Stimulated activated CD8-positive, alpha-beta memory T cell treated with anti-CD3 and anti-CD28 coated beads, Interleukin-7, amount 100 ng/mL, for 48 hours (primary cell): Measurements from ENCODE around the gene EIF4ENIF1.
A peak's percentile ranks its signal among the peaks of the same experiment; 100 is the strongest.
"Not testable (repeated sequence)": the region's sequence is repeated elsewhere in the genome, so short reads cannot be mapped to it uniquely, and the experiment has no call there.

Experiments
- DNase-seq, 2 donors: peaks; one replicate each; pipeline ENCODE4 v3.0.0-alpha.2; 2020; ENCODE audit warnings: low read depth in 1 of 2; ENCODE audit errors: extremely low read depth in 1 of 2

The EIF4ENIF1 gene

GRCh38 chr22:31445642-31446041 lies 44.0 kb downstream of the EIF4ENIF1 start:
- no peak for DNase-seq

- no peak for DNase-seq
Observed at GRCh38 chr22:31443516-31443915, 46.1 kb downstream of the EIF4ENIF1 start.

DNA sequence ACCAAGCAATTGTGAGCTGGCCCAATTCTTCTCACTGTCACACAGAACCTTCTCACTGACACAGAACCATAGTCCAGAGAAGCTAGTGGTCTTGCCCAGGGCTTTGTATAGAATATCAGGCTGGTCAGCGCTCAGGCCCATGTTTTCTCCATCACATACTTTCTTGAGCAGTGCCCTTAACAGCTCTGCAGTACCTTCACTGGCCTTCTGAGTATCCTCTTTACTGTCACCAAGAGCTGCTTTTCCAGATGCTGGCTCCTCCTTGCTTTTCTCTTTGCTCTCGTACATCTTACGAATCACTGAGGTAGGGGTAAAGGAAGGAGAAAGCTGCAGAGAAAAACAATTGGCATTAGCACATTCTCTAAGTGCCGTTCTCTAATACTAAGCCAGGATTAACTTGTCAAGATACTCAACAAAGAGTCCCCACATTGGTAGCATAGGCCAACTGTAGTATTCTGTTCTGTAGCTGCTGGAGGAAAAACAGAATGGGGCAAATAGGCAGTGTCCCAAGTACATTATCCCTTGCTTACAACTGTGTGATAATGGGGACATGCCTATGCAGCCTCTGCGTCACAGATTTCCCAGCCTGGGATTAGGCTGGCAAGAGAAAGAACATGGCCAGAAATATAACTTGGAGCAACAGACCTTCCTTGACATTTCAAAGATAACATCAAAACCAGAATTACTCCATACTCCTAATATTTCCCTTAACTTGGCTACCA lies 46.7 kb downstream of the EIF4ENIF1 start:
- DNase-seq: no peak

- DNase-seq: no peak
Observed at GRCh38 chr22:31441652-31442051, 48.0 kb downstream of the EIF4ENIF1 start.

GRCh38 chr22:31440681-31441080 lies 49.0 kb downstream of the EIF4ENIF1 start:
- DNase-seq: no peak

- no peak for DNase-seq
Observed at GRCh38 chr22:31439808-31440207, 49.8 kb downstream of the EIF4ENIF1 start.

DNA sequence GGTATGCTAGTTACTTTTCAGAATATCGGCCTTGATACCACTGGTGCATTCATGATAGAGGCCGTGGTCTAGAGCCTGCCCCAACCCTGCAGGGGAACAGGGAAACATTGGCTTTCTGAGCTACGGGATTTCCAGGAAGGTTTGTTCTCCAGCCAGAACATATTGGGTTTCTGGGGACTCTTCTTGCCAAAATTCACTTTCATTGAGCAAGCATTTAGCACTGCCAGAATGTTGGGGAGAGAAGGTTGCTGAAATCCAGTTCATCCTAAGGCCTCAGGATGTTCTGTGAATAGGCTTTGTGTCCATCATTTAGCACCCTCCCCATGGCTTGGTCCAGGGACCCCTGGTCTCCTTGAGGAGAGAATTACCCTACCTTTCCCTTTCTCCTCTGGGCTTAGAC lies 53.5 kb downstream of the EIF4ENIF1 start:
- DNase-seq: no peak

GRCh38 chr22:31431950-31432349 lies 57.7 kb downstream of the EIF4ENIF1 start:
- no peak for DNase-seq

GRCh38 chr22:31425331-31426050 lies 64.2 kb downstream of the EIF4ENIF1 start:
- DNase-seq: no peak

- not testable (repeated sequence) for DNase-seq
Observed at GRCh38 chr22:31402350-31402749, 87.3 kb downstream of the EIF4ENIF1 start.

DNA sequence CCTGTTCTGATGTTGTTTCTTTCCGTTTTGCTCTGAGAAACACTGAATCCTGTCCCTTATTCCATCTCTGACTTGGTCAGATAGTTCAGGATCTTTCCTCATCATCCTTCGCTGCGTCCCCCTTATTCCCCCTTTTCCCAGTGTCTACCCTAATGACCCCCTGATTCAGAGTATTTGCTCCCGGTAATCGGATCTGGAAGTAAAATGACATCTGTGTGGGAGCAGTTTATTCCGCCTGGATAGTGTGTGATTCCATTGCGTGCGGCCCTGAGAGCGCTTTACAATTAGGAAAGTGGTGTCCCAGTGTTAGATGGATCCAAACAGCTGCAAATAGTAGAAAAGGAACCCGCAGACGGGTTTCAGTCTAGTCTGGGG lies 89.6 kb downstream of the EIF4ENIF1 start:
- DNase-seq: no peak

DNA sequence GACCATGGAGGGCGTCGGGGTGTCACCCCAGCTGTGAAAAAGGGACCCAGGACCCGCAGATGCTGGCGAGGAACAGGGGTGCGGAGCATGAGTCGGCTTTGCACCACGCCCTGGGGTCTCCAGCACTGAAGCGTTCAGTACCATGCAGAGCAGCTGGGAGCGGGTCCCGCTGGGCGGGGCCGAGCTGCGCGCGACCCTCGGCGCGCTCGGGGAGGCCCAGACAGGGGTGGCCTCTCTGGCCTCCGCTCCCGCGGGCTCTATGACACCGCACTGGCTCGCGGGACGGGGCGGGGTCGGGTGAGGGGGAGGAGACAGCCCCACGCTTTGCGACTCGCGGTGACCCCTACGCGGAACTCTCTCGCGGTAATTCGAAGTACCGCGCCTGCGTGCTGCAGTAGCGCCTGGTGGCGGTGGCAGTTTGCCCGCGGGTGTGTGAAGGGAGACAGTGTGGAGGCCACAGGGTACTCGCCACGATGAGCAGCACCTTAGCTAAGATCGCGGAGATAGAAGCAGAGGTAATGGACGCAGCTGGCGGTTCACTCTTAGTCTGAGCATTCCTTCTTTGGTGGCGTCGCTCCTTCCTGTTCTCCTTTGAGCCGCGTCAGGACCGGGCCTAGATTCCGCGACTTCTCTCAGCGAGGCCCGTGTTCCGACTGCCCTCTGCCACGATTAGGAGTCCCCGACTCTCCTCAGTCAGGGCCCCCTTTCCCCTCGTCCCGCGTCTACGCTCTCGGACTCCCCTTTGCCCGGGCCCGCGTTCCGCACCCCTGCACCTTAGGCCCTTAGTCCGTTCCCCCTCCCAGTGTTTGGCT lies 90.2 kb downstream of the EIF4ENIF1 start, which contains the start of gene DRG1:
Gene DRG1 (plus strand): TSS at position 394 of the 812 bp plus-strand sequence. CDS start 80 bp downstream, at position 474.
- peak; percentile 96 to 97 for DNase-seq

- DNase-seq: no peak
Observed at GRCh38 chr22:31398231-31398630, 91.4 kb downstream of the EIF4ENIF1 start.

GRCh38 chr22:31394326-31394725 lies 95.3 kb downstream of the EIF4ENIF1 start:
- DNase-seq: no peak

DNA sequence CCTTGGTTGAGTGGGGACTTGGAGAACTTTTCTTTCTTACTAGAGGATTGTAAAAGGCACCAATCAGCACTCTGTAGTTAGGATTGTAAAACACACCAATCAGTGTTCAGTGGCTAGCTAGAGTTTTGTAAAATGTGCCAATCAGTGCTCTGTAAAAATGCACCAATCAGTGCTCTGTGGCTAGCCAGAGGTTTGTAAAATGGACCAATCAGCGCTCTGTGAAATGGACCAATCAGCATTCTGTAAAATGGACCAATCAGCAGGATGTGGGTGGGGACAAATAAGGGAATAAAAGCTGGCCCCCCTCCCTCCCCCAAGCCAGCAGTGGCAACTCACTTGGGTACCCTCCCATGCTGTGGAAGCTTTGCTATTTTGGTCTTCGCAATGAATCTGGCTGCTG lies 95.7 kb downstream of the EIF4ENIF1 start:
- no peak for DNase-seq
